GM18858 (cell line): ENCODE data around the gene CLCN1.
"Not testable (repeated sequence)": the region's sequence is repeated elsewhere in the genome, so short reads cannot be mapped to it uniquely, and the experiment has no call there.

Source experiments
- ATAC-seq: cut with Tn5 transposase; IDR thresholded peaks from one replicate; pipeline ENCODE4 v1.9.1; 2021; ENCODE audit not compliant: unreplicated experiment

Gene CLCN1

GRCh38 chr7:143383642-143383957 lies 67.7 kb downstream of the CLCN1 start:
- ATAC-seq: no peak

- ATAC-seq: no peak
These were observed 68.2 kb downstream of the CLCN1 start for GRCh38 chr7:143384148-143384547.

- no peak for ATAC-seq
These were observed 69.0 kb downstream of the CLCN1 start for GRCh38 chr7:143384661-143385631.

DNA sequence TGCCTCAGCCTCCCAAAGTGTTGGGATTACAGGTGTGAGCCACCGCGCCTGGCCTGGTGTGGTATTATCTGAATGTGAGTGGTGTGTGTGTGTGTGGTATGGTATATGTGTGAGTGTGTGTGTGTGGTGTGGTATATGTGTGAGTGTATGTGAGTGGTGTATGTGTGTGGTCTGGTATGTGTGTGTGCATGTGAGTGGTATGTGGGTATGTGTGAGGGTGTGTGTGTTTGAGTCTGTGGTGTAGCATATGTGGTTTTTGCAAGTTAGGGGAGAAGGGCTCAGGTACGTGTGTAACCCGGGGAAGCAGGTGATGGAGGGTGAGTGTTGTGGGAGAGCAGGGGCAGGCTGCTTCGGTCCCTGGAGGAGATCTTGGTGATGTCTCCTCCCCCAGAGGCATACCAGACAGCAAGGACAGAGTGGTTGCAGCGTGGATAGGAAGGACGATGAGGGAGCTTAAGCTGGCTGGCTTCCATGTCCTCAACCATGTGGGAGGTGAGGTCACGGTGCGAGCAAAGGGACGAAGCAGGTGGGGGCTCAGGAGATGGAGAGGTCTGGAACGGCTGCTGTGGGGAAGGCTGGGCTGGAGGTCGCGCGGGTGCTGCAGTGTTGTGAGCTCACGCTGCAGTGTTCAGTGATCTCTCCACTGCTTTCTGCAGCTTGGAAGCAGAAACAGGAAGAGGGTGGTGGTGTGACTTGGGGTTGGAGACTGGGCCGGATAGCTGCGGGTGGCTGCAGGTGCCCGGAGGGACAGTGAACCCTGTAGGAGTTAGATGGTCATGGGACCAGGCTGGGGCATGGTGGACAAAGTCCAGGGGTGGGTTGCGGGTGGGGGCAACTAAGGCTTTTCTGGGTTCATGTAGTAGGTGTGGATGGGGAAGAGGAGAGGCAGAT lies 70.2 kb downstream of the CLCN1 start:
- ATAC-seq: no peak

- no peak for ATAC-seq
These were observed 71.5 kb downstream of the CLCN1 start for GRCh38 chr7:143387156-143387975.

- no peak for ATAC-seq
These were observed 72.1 kb downstream of the CLCN1 start for GRCh38 chr7:143388051-143388450.

- no peak for ATAC-seq
These were observed 72.7 kb downstream of the CLCN1 start for GRCh38 chr7:143388491-143389101.

- ATAC-seq: no peak
These were observed 73.6 kb downstream of the CLCN1 start for GRCh38 chr7:143389316-143390103.

- no peak for ATAC-seq
These were observed 74.3 kb downstream of the CLCN1 start for GRCh38 chr7:143390104-143390772.

DNA sequence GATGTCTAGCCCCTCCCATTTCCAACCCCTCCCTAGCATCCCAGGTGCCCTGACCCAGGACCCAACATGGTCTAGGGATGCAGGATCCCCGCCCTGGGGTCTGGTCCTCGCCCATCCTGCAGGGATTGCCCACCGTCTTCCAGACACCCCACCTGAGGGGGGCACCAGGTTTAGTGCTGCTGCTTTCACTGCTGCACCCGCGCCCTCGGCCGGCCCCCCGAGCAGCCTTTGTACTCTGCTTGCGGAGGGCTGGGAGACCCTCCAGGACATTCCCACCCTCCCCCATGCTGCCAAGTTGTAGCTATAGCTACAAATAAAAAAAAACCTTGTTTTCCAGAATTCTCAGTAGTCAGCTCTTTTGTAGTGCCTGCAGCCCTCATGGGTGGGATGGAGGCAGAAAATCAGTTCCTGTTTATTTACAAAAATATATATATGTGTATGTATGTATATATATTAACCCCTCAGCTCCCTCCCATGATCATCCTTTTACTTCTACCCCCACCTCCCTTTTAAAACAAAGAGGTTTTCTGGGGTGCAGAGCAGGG lies 74.9 kb downstream of the CLCN1 start:
- no peak for ATAC-seq

GRCh38 chr7:143391462-143392404 lies 75.8 kb downstream of the CLCN1 start:
- no peak for ATAC-seq

- ATAC-seq: not testable (repeated sequence)
These were observed 76.5 kb downstream of the CLCN1 start for GRCh38 chr7:143392427-143392826.

DNA sequence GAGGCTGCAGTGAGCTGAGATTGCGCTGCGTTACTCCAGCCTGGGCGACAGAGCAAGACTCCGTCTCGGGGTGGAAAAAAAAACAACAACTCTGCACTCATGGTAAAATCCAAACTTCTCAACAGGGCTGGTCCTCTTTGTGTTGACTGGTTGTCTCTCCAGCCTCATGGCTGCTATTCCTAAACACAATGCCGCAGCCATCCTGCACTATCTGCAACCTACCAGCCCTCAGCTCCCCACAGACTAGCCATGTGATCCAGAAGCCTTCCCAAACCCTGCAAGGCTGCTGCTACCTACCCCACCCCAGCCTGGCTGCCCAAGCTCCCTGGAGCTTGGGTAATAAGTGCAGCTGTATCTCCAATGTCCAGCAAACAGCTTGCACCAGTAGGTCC lies 77.0 kb downstream of the CLCN1 start:
- ATAC-seq: no peak

DNA sequence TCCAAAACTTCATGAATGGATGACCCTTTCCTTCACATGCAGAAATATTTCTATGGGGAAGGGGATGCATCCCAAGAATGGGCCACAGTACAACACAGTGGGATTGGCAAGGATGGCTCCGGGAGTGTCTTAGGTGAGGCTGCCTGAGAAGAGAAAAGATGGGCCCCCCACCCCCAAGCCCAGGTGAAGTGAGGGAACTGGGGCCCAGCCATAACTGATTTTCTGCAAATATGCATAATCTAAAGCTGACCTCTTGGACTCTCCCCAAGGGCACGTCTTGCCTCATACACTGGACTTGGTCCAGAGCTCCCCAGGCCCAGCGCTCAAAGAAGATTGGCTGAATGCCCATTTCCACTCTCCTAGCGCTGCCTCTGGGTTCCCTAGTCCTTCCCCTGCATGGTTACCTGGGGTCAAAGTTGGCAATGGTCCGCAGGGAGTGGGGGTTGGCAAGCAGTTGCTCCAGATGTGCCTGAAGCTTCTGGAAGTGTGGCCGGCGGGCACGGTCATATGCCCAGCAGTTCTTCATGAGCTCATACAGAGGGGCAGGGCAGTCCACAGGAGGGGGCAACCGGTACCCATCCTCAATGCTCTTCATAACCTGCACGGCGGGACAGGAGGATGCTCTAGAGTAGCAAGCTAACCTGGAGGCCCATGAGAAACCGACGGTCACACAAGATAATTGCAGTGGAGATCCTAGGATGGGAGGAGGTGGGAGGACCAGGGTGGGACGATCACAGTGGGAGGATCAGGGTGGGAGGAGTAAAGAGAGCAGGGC lies 77.5 kb downstream of the CLCN1 start:
- ATAC-seq: no peak

GRCh38 chr7:143394068-143394467 lies 78.2 kb downstream of the CLCN1 start:
- no peak for ATAC-seq

DNA sequence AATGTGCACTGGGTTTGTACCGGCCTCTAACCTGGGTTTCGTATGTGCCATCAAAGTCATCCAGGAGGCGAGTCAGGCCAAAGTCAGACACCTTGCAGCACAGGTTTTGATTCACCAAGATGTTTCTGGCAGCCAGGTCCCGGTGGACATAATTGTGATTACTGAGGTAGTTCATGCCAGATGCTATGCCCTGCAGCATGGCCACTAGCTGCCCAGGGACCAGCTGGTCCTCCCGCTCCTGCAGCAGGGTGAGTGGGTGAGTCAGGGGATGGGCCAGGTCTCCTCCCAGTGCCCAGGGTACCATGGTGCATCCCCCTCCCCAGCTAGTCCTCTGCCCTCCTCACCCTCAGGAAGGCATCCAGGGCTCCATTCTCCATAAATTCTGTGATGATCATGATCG lies 78.9 kb downstream of the CLCN1 start:
- ATAC-seq: no peak
